ENCODE results near the gene SYNPR.

Gene SYNPR

GRCh38 chr3:63631670-63632069 lies 353.6 kb downstream of the SYNPR start:
- Histone ChIP-seq H3K27ac (no peak overlapping the region), H2AFZ (no peak overlapping the region), H3K27me3 (ENCODE audit: control insufficient read depth, insufficient read depth, low read length) (no peaks in the 10 kb centered on the region), H3K79me2 (no peaks in the 10 kb centered on the region), H3K4me3 (ENCODE audit: low read depth, low read length) (no peak overlapping the region), H3K4me1 (no peaks in the 10 kb centered on the region), H3K36me3 (ENCODE audit: control insufficient read depth, insufficient read depth, low read length) (no peaks in the 10 kb centered on the region), H3K9ac (no peak overlapping the region), H3K9me3 (ENCODE audit: control insufficient read depth, low read length) (no peaks in the 10 kb centered on the region), H3K4me2 (ENCODE audit: low read length) (no peak overlapping the region)
- TF ChIP-seq CTCF (IDR thresholded peaks at IDR 0.05) = no peak

- TF ChIP-seq CTCF (IDR thresholded peaks at IDR 0.05) = no peak
- no peaks in the 10 kb centered on the region for H3K79me2 ChIP-seq
- no peak overlapping the region for H2AFZ ChIP-seq
- no peak overlapping the region for H3K4me2 ChIP-seq (ENCODE audit: low read length)
- H3K27ac ChIP-seq = no peak overlapping the region
- H3K9ac ChIP-seq = no peak overlapping the region
- H3K9me3 ChIP-seq (ENCODE audit: control insufficient read depth, low read length) = no peaks in the 10 kb centered on the region
- H3K36me3 ChIP-seq (ENCODE audit: control insufficient read depth, insufficient read depth, low read length) = no peaks in the 10 kb centered on the region
- no peaks in the 10 kb centered on the region for H3K27me3 ChIP-seq (ENCODE audit: control insufficient read depth, insufficient read depth, low read length)
- H3K4me3 ChIP-seq (ENCODE audit: low read depth, low read length) = no peak overlapping the region
- H3K4me1 ChIP-seq = no peaks in the 10 kb centered on the region
These were observed 357.1 kb downstream of the SYNPR start for GRCh38 chr3:63635186-63635585.

- H3K4me1 ChIP-seq = no peaks in the 10 kb centered on the region
- TF ChIP-seq CTCF (IDR thresholded peaks at IDR 0.05) = no peak
- no peaks in the 10 kb centered on the region for H3K27me3 ChIP-seq (ENCODE audit: control insufficient read depth, insufficient read depth, low read length)
- no peak overlapping the region for H2AFZ ChIP-seq
- H3K4me3 ChIP-seq (ENCODE audit: low read depth, low read length) = no peak overlapping the region
- H3K9ac ChIP-seq = no peak overlapping the region
- no peaks in the 10 kb centered on the region for H3K36me3 ChIP-seq (ENCODE audit: control insufficient read depth, insufficient read depth, low read length)
- H3K79me2 ChIP-seq = no peaks in the 10 kb centered on the region
- no peak overlapping the region for H3K4me2 ChIP-seq (ENCODE audit: low read length)
- H3K9me3 ChIP-seq (ENCODE audit: control insufficient read depth, low read length) = no peaks in the 10 kb centered on the region
- no peak overlapping the region for H3K27ac ChIP-seq
These were observed 361.7 kb downstream of the SYNPR start for GRCh38 chr3:63639806-63640205.

- Histone ChIP-seq H3K4me1 (no peaks in the 10 kb centered on the region), H3K36me3 (ENCODE audit: control insufficient read depth, insufficient read depth, low read length) (no peaks in the 10 kb centered on the region)
These were observed 364.4 kb downstream of the SYNPR start for GRCh38 chr3:63642488-63642887.

More at GRCh38 chr3:63642488-63642887, 364.4 kb downstream of the SYNPR start:
- H2AFZ ChIP-seq = no peak overlapping the region
- no peak overlapping the region for H3K4me2 ChIP-seq (ENCODE audit: low read length)
- no peak overlapping the region for H3K27ac ChIP-seq
- H3K79me2 ChIP-seq = no peaks in the 10 kb centered on the region
- no peaks in the 10 kb centered on the region for H3K27me3 ChIP-seq (ENCODE audit: control insufficient read depth, insufficient read depth, low read length)
- TF ChIP-seq CTCF (IDR thresholded peaks at IDR 0.05) = no peak
- no peak overlapping the region for H3K4me3 ChIP-seq (ENCODE audit: low read depth, low read length)
- no peak overlapping the region for H3K9ac ChIP-seq
- H3K9me3 ChIP-seq (ENCODE audit: control insufficient read depth, low read length) = no peaks in the 10 kb centered on the region
